NCI-H1694 (cell line): ENCODE measurements around the gene NPHP4.

Source experiments
- DNase-seq: peaks from one replicate; lab custom pipeline; 2025; lab: John Stamatoyannopoulos, UW

Gene NPHP4

DNA sequence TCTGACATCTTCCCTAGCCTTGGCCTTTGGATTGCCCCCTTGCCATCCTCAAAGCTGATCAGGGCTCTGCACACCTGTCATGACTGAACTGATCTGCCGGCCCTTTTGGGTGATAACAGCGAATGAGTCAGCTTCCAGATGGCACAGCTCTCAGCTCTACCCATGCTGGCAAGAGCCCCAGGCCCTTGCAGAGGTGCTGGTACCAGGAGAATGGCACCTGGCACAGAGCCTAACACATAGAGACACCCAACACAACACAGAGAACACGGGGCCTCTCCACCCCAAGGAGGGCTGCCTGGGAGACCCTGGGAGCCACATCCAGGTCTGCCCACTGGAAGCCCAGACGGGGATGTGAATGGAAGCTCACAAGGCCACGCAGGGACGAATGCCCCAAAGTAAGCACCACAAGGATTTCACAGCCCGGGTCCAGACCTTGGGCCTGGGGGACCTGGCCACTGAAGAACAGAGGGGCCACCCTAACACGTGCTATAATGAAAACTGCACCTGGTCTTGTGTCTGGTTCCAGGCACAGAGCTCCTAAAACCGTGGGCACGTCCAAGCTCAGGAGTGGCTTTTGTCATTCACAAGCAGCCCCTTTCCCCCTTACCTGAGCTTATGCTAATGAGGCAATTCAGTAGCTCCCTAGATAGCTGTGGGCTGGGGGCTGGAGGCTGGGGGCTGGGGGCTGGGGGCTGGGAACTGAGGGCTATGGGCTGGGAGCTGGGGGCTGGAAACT, 160.5 kb downstream of the NPHP4 start:
- peak; percentile 15 for DNase-seq

DNA sequence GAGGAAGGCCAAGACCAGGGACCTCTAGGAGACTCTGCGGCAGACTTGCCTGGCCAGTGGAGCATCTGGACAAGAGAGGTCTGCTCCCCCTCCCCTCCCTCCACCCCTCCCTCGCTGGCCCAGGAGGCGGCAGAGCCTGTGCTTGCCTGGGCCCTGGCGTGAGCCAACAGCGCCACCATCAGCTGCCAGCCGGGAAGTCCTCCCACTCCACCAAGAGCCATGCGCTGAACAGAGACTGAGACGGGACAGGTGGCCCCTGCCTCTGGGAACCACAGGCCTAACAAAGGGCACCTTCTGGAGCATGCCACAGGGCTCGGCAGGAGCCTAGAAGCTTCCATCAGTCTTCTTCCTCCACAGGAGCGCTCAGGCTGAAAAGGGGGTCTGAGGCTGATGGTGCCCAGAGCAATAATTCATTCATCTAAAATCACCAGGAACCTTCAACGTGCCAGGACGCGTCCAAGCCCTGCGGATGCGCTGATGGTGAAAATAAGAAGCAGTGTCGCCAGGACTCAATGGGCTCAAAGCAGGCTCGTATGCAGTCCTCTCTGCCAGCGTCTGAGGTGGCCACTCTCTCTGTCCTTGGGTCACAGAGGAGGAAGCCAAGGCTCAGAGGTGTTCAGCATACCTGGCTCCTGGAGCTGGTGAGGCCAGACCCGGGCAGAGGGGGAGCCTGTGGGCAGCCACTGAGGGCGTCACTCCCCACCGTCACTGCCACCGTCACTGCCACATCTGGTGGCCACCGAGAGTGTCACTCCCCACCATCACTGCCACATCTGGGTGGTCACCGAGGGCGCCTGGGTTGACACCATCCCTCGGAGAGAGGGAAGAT, 161.2 kb downstream of the NPHP4 start:
- DNase-seq, result peak; percentile 23

DNA sequence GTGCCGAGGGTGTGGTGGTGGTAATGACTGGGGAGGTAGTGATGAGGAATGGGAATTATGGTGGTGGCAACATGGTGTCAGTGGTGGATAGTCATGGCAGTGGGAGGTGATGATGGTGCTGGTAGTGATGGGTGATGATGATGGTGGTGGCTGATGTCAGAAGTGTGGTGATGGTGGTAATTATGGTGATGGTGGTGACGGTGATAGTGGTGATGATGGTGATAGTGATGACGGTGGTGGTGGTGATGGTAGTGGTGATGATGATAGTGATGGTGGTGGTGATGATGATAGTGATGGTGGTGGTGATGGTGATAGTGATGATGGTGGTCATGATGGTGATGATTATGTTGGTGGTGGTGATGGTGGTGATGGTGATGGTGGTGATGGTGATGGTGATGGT, 162.8 kb downstream of the NPHP4 start:
- DNase-seq, result no peak

DNA sequence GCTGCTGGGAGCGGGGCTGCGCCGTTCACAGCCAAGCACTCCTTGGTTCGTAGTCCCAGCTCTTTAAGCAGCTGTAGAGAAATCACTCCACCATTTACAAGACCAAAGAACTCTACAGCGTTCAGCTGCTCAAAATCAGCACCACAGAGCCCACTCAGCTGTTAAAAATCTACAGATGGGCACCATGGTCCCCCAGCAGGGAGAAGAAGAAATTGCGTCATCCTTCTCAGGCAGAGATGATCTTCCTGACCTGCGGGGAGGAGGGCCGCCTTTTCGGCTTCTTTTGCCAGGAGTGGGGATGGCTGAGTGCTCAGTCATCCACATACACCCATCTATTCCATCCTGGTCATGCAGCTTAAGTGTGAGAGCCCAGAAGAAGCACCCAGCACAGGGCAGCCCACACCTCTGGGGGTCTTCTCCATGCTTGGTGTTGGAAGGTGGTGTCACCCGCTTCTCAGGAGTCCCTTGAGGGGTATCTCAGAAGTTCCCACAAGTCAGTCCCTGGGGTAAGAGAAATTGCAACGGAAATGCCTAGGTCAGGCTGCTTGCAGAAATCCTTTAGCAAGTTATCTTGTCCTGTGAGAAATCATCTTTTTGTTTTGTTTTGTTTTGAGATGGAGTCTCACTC, 163.8 kb downstream of the NPHP4 start:
- no peak for DNase-seq

DNA sequence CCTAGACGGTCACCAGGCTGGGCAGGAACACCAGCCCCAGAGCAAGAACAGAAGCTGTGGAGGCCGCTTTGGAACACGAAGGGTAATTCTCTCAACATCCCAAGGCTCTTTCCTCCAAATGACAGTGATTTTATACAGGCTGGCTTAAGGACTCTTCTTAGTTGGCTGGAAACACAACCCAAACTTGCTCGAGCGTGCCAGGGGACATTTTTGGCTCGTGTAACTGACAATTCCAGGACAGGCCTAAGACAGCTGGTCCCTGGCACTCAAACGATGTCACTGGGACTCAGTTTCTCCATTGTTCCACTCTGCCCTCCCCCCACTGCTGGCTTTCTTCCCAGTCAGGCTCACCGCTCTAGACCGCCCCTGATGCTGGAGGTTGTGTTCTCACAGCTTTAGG, 164.7 kb downstream of the NPHP4 start:
- no peak for DNase-seq

DNA sequence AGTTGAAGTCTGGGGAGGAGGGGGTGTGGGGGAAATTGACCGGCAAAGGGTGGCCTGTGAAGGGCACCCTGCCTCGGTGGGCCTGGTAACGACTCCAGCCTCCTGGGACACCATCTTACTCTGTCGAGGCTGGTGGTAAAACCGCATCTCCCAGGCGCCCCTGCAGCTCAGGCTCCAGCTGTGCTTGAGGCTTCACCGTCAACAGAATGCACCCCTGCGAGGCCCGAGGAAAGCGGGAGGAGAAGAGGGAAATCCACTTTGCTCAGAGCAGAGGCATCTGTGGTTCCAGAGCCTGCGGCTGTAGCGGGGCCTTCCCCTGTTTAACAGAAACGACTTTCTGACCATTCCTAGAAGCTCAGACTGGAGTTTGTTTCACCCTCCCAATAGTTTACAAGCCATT, 165.6 kb downstream of the NPHP4 start:
- no peak for DNase-seq

DNA sequence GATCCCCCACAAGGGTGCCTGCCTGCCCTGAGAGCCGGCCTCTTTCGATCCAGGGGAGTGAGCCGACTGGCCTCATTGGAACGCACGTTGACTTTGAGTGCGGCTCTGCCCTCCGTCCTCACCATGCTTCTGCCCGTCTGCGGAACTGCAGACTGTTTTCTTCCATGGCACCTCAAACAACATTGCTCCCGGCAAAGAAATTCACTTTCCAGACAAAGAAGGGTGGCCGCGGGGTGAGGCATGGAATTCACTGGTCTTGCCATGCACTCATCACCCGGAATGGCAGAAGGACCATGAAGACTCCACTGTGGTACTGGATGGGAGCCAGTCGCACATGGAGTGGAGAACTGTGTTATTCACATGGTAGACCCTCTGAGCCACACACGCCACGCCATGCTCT, 169.5 kb downstream of the NPHP4 start:
- DNase-seq, result no peak

DNA sequence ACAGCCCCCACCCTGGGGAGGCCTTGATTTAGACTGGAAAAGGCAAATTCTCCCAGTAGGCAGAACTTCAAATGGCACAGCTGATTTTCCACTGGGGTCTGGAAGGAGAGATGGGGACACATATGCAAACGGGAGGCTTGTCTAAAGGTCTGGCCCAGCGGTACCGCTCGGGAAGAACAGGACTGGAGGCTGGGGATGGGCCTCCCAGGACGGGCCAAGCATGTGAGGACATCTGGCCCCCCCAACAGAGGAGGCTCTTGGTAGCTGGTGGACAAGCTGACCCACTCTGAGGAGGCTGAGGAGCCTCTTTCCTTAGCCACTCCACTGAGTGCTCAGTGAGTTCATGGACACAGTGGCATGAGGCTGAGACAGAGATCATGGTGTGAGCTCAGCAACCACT, 170.0 kb downstream of the NPHP4 start:
- DNase-seq, result no peak

DNA sequence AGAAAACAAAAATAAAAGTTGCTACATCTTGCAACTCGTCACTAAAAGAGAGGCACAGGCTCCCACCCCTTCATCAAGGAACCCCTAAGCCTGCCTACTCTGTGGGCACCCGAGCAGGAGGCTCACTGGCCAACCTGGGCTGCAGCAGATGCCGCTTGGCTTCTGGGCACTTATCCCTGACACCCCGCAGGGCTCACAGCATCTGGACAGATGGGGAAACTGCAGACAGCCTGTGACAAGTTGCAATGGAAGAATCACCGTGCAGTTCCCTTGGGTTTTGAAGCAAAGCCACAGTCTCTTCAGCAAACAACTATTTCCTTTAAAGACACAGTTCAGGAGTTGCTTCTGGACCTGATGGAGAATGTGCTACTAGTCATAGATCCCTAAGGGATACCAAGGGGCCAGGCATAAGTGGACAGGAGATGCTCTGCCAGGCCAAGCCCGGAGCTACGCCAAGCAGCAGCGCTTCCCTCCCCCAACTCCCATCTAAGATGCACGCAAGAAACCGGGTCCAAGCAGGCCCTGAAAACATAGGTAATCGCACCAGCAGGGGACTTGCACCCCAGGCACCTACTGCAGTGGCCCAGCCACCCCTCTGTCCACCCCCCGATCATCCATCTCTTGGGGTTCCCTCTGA, 170.6 kb downstream of the NPHP4 start:
- DNase-seq, result no peak

DNA sequence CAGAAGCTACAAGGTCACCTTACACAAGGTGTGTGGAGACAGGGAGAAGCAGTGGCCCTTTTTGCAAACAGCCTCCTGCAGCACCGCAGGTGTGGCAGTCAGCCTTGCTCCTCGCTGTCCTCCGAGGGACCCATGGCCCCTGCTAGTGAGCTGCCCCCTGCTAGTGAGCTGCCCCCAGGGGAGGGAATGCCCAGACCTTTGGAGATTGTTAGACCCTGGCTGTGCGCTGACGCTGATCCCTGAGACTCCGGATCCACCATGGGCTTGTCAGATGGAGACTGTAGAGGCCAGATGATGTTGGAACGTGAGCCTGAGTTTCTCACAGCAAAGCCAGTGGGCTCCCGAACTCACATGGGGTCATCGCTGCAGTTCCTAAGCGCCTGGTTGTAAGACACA, 172.2 kb downstream of the NPHP4 start:
- DNase-seq, result no peak

DNA sequence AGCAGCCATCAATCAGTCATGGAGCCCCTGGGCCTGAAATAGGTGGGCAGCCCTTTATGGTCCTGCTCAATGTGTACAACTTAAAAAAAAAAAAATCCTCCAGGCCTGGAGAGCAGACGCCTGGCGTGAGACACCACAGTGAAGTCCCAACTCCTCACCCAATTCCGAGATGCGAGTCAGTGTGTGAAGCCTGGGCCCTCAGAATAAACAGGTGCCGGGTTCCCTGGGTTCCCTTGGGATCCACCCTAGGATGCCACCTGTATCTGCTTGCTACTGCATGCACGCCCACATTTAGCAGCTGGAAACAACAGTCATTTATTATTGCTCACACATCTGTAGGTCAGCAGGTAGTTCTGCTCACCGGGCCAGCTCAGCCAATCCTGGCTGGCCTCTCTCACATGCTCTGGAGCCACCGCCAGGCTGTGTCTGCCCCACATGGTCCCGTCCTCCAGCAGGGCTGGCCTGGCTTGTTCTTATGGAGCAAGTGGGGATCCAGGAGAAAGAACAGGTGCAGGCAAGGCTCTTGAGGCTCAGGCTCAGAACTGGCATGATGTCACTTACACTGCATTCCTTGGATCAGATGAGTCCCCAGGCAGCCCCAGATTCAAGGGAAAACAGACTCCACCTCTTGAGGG, 172.7 kb downstream of the NPHP4 start:
- DNase-seq, result no peak

DNA sequence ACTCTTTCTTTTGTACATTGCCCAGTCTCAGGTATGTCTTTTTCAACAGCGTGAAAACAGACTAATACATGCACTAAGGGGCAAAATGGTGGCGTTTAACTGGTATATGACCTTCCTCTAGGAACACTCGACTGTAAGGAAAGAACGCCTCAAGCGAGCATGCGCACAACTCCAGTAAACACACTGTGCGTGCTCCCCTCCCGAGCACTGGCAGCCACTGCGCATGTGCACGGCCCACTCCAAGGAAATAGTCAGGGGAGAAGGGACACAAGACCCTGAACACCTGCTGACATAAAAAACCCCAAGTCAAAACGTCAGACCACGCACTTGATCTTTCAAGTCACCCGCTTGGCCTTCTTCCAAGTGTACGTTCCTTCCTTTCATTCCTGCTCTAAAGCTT, 173.5 kb downstream of the NPHP4 start:
- no peak for DNase-seq

DNA sequence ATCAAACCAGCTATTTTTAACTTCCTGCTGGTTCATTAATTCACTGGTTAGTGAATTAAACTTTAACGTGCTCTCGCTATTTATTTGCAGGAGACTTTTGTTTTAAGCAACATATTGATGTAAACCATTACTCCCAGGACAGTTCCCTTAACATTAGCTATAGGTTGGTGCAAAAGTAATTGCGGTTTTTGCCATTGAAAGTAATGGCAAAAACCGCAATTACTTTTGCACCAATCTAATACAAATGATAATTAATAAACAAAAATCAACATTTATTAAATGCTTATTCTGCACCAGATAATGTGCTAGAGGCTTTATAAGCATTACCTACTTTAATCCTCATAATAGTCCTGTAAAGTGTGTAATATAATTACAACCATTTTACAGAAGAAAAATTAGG, 176.5 kb downstream of the NPHP4 start:
- DNase-seq, result no peak

DNA sequence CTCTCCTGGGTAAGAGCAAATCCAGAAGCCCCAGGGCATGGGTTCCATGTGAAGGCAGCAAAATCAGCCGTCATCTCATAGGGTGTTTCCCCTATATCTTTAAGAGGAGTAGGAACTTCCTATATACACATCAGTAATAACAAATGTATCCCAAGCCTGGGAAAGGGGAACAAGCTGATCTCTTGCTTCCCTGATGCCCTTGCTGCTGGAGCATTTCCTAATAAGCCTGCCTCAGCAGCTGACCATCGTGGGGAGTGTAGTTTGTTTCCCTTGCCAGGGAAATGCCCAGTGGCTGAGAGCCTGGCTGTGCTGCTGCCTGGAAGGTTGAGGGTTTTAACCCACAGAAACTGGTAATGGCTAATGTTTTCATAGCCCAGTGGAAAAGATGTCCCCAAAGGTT, 177.0 kb downstream of the NPHP4 start:
- DNase-seq, result no peak

DNA sequence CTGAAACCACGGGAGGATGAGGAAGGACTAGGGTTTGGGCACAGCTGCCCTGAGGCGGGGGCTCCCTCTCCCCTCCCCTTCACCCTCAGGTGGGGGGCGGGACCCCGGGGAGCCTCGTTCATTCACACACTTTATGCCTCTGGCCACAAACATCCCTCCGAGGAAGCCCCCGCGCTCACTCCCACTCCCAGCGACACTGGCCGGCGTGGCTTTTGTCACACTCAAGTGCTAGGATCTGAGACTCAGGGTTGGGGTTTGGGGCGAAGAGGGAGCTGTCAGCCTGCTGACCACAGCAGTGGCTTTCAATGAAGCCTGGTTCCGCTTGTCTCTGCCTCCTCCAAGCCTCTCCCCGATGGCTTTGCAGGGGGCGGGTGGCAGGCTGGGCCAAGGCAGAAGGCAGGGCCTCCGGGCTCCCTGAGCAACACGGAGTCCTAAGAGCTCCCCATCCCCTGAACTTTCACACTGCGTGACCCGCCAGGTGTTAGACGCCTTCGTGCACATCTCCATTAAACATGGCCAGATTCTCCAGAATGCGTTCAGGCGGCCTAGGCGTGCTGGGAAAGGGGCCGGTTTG, 178.1 kb downstream of the NPHP4 start:
- no peak for DNase-seq

DNA sequence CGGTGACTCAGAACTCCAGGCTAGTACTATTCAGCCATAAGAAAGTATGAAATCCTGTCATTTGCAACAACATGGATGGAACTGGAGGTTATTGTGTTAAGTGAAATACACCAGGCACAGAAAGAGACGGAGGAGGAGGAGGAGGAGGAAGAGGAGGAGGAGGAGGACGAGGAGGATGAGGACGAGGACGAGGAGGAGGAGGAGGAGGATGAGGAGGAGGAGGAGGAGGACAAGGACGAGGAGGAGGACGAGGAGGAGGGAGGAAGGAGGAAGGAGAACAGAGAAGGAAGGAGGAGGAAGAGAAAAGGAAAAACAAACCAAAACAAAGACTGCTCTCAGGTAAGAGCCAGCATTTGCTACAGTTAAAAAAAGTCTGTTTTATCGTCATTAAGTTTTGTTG, 178.7 kb downstream of the NPHP4 start:
- no peak for DNase-seq
